DOHH2 (cell line): ENCODE results near the gene GP9.

Experiments used
- H3F3A ChIP-seq: fragments of 200-600 bp; sonication (generic), shearing (Covaris generic); 2 replicates; pipeline ENCODE4 v1.6.0; 2016; ENCODE audit warnings: antibody characterized with exemption, mild to moderate bottlenecking; ENCODE audit not compliant: control insufficient read depth, insufficient read depth
- H3K27ac ChIP-seq: fragments of 200-600 bp; sonication (generic); 2 replicates; pipeline ENCODE4 v1.5.1; 2014; ENCODE audit warnings: low read depth, mild to moderate bottlenecking, low read length, moderate library complexity
- H3K27me3 ChIP-seq: fragments of 200-600 bp; sonication (generic); 2 replicates; pipeline ENCODE4 v1.6.1; 2014; ENCODE audit warnings: mild to moderate bottlenecking, low read length, mixed read lengths; ENCODE audit not compliant: control insufficient read depth
- H3K36me3 ChIP-seq: fragments of 200-600 bp; sonication (generic); 2 replicates; pipeline ENCODE4 v1.6.1; 2014; ENCODE audit warnings: mild to moderate bottlenecking, low read length, moderate library complexity, mixed read lengths; ENCODE audit not compliant: control insufficient read depth
- H3K4me1 ChIP-seq: fragments of 200-600 bp; sonication (generic); 2 replicates; pipeline ENCODE4 v1.6.1; 2014; ENCODE audit warnings: mild to moderate bottlenecking, low read length, mixed read lengths; ENCODE audit not compliant: control insufficient read depth
- H3K4me2 ChIP-seq: fragments of 200-600 bp; sonication (generic); 2 replicates; pipeline ENCODE4 v1.6.0; 2014; ENCODE audit warnings: mild to moderate bottlenecking, low read length, moderate library complexity
- H3K4me3 ChIP-seq: fragments of 200-600 bp; sonication (generic); 2 replicates; pipeline ENCODE4 v1.5.1; 2014; ENCODE audit warnings: mild to moderate bottlenecking, low read length, mixed read lengths
- H3K79me2 ChIP-seq: fragments of 200-600 bp; sonication (generic); 2 replicates; pipeline ENCODE4 v1.6.1; 2014; ENCODE audit warnings: mild to moderate bottlenecking, low read length, mixed read lengths; ENCODE audit not compliant: control insufficient read depth
- H3K9me2 ChIP-seq: fragments of 200-600 bp; sonication (generic); replicated peaks from 2 replicates; pipeline ENCODE4 v1.6.1; 2014; ENCODE audit warnings: mild to moderate bottlenecking, low read length, mixed read lengths; ENCODE audit not compliant: control insufficient read depth
- H3K9me3 ChIP-seq: fragments of 200-600 bp; sonication (generic); 2 replicates; pipeline ENCODE4 v1.6.1; 2014; ENCODE audit warnings: antibody characterized with exemption, low read length, mixed read lengths; ENCODE audit not compliant: control insufficient read depth, insufficient read depth
- H4K20me1 ChIP-seq: fragments of 200-600 bp; sonication (generic); 2 replicates; pipeline ENCODE4 v1.6.0; 2014; ENCODE audit warnings: low read depth, mild to moderate bottlenecking, antibody characterized with exemption, low read length, moderate library complexity; ENCODE audit not compliant: control insufficient read depth, insufficient read depth
- CTCF ChIP-seq: fragments of 200-600 bp; sonication (generic); IDR thresholded peaks from one replicate; pipeline ENCODE4 v1.5.1; 2014; ENCODE audit warnings: antibody characterized with exemption, mild to moderate bottlenecking, low read depth, low read length; ENCODE audit not compliant: poor library complexity, severe bottlenecking
- EZH2phosphoT487 ChIP-seq: fragments of 200-600 bp; sonication (generic); IDR thresholded peaks from 2 replicates; pipeline ENCODE4 v1.6.1; 2017; ENCODE audit warnings: borderline replicate concordance, mild to moderate bottlenecking, antibody characterized with exemption, low read length, moderate library complexity, mixed read lengths

The GP9 gene

GRCh38 chr3:129014793-129015345 lies 45.7 kb upstream of the GP9 start:
- H3K79me2 ChIP-seq, result no peaks in the 10 kb centered on the region
- no peaks in the 10 kb centered on the region for H3K9me3 ChIP-seq
- no peaks in the 10 kb centered on the region for H3F3A ChIP-seq
- no peak overlapping the region for H3K27ac ChIP-seq
- H3K27me3 ChIP-seq, result no peaks in the 10 kb centered on the region
- peaks cover 30% of the 10 kb centered on the region for H3K4me1 ChIP-seq
- no peak overlapping the region for H3K4me3 ChIP-seq
- no peaks in the 10 kb centered on the region for H4K20me1 ChIP-seq
- no peaks in the 10 kb centered on the region for H3K9me2 ChIP-seq
- TF ChIP-seq EZH2phosphoT487, result no peak
- TF ChIP-seq CTCF, result no peak
- no peak overlapping the region for H3K4me2 ChIP-seq
- H3K36me3 ChIP-seq, result no peaks in the 10 kb centered on the region

- H3K9me2 ChIP-seq, result no peaks in the 10 kb centered on the region
- H3K4me3 ChIP-seq, result peak overlapping the region; percentile 46
- H3K27me3 ChIP-seq, result no peaks in the 10 kb centered on the region
- H3K4me2 ChIP-seq, result peak overlapping the region; percentile 63
- H4K20me1 ChIP-seq, result no peaks in the 10 kb centered on the region
- TF ChIP-seq EZH2phosphoT487 (no peak), CTCF (no peak)
- peaks cover 30% of the 10 kb centered on the region for H3K4me1 ChIP-seq
- no peaks in the 10 kb centered on the region for H3F3A ChIP-seq
- H3K36me3 ChIP-seq, result no peaks in the 10 kb centered on the region
- H3K79me2 ChIP-seq, result no peaks in the 10 kb centered on the region
- peak overlapping the region; percentile 47 for H3K27ac ChIP-seq
- no peaks in the 10 kb centered on the region for H3K9me3 ChIP-seq
Measured at GRCh38 chr3:129015388-129016105, 45.0 kb upstream of the GP9 start.

GRCh38 chr3:129016356-129016719 lies 44.2 kb upstream of the GP9 start:
- Histone ChIP-seq H3K79me2 (no peaks in the 10 kb centered on the region), H3K4me1 (peaks cover 30% of the 10 kb centered on the region), H3K4me2 (peak overlapping the region; percentile 63), H3K27ac (peak overlapping the region; percentile 47), H3K4me3 (peak overlapping the region; percentile 46), H3F3A (no peaks in the 10 kb centered on the region), H3K36me3 (no peaks in the 10 kb centered on the region), H4K20me1 (no peaks in the 10 kb centered on the region), H3K9me3 (no peaks in the 10 kb centered on the region), H3K27me3 (no peaks in the 10 kb centered on the region), H3K9me2 (no peaks in the 10 kb centered on the region)
- no peak for TF ChIP-seq EZH2phosphoT487
- peak; percentile 44 for TF ChIP-seq CTCF
